PC-3 (cell line): Measurements from ENCODE around the gene PRKCD. TPM values are rescaled to one million over a fixed set of nuclear protein-coding genes. Genes with fewer than 3 reads are reported as not detected.
A peak's percentile ranks its signal among the peaks of the same experiment; 100 is the strongest.

Source experiments
- ATAC-seq: fragments of 200-7000 bp; cut with Tn5 transposase; 2 replicates; pipeline ENCODE4 v1.9.1; 2020; ENCODE audit warnings: mild to moderate bottlenecking, moderate library complexity
- BruUV-seq: library from RNA; stranded (reverse); fragments of 400-500 nt; replicated peaks from 2 replicates; lab custom pipeline; 2021; lab: Mats Ljungman, UMichigan
- CTCF ChIA-PET: fragments of 300-600 bp; sonication (Branson Sonifier 250); formaldehyde crosslinking; loops from one replicate; lab custom pipeline; 2022; ENCODE audit warnings: antibody characterized with exemption; lab: Charles Lee
- POLR2A ChIA-PET: fragments of 300-600 bp; sonication (Branson Sonifier 250); formaldehyde crosslinking; loops from one replicate; lab custom pipeline; 2022; ENCODE audit warnings: antibody characterized with exemption; ENCODE audit not compliant: unreplicated experiment; lab: Charles Lee
- DNase-seq: peaks from one replicate; pipeline ENCODE4 v3.0.0-alpha.2; 2015
- H2AFZ ChIP-seq: fragments of 300-600 bp; sonication (generic); 2 replicates; pipeline ENCODE4 v1.6.0; 2016; ENCODE audit warnings: antibody characterized with exemption, low read length
- H3F3A ChIP-seq: fragments of 300-600 bp; sonication (generic); one replicate; pipeline ENCODE4 v1.6.0; 2017; ENCODE audit warnings: antibody characterized with exemption, low read length, control low read depth, mild to moderate bottlenecking; ENCODE audit not compliant: unreplicated experiment
- H3K27ac ChIP-seq: fragments of 300-600 bp; sonication (generic); 2 replicates; pipeline ENCODE4 v1.5.1; 2016; ENCODE audit warnings: mild to moderate bottlenecking, low read length
- H3K27me3 ChIP-seq: fragments of 300-600 bp; sonication (generic); 2 replicates; pipeline ENCODE4 v1.6.1; 2016; ENCODE audit warnings: low read length, mixed read lengths
- H3K36me3 ChIP-seq: fragments of 300-600 bp; sonication (generic); 2 replicates; pipeline ENCODE4 v1.6.1; 2016; ENCODE audit warnings: low read depth, mixed run types, low read length, mixed read lengths
- H3K4me1 ChIP-seq: fragments of 300-600 bp; sonication (generic); 2 replicates; pipeline ENCODE4 v1.5.1; 2016; ENCODE audit warnings: low read length; ENCODE audit not compliant: insufficient read depth
- H3K4me2 ChIP-seq: fragments of 300-600 bp; sonication (generic); 2 replicates; pipeline ENCODE4 v1.6.0; 2016; ENCODE audit warnings: low read length
- H3K4me3 ChIP-seq: fragments of 300-600 bp; sonication (generic); 2 replicates; pipeline ENCODE4 v1.5.1; 2016; ENCODE audit warnings: mild to moderate bottlenecking, low read length, mixed read lengths
- H3K79me2 ChIP-seq: fragments of 300-600 bp; sonication (generic); 2 replicates; pipeline ENCODE4 v1.6.1; 2017; ENCODE audit warnings: low read length, mixed read lengths
- H3K9ac ChIP-seq: fragments of 300-600 bp; sonication (generic); 2 replicates; pipeline ENCODE4 v1.6.0; 2016; ENCODE audit warnings: mild to moderate bottlenecking, low read length
- H3K9me2 ChIP-seq: fragments of 300-600 bp; sonication (generic); replicated peaks from 2 replicates; pipeline ENCODE4 v1.6.1; 2016; ENCODE audit warnings: mixed run types, low read length, mixed read lengths
- H3K9me3 ChIP-seq: fragments of 300-600 bp; sonication (generic); 2 replicates; pipeline ENCODE4 v1.6.1; 2016; ENCODE audit warnings: low read length, mixed read lengths
- H4K20me1 ChIP-seq: fragments of 300-600 bp; sonication (generic); 2 replicates; pipeline ENCODE4 v1.6.1; 2016; ENCODE audit warnings: low read length, mixed read lengths
- EZH2 ChIP-seq: fragments of 300-600 bp; sonication (generic); IDR thresholded peaks from one replicate; pipeline ENCODE4 v1.6.1; 2017; ENCODE audit warnings: antibody characterized with exemption, mild to moderate bottlenecking, low read length; ENCODE audit not compliant: unreplicated experiment
- EZH2phosphoT487 ChIP-seq: fragments of 300-600 bp; sonication (generic); IDR thresholded peaks from 2 replicates; pipeline ENCODE4 v1.6.1; 2018; ENCODE audit warnings: mild to moderate bottlenecking, antibody characterized with exemption, low read length, borderline replicate concordance
- intact Hi-C: fragments of 100-400 bp; cut with micrococcal nuclease; formaldehyde crosslinking; loops from 2 replicates; pipeline ENCODE4 v1.9.0; 2023
- total RNA-seq: library from RNA; depleted of rRNA; stranded (reverse); fragments of >200 nt; gene quantifications from 2 replicates; pipeline ENCODE4 v1.2.3, GENCODE V29; 2014
- TF ChIP-seq, protein P1 (sequence below): fragments of 300-600 bp; sonication (generic); conservative IDR thresholded peaks from 2 replicates; pipeline ENCODE4 v1.5.1; 2017; ENCODE audit warnings: antibody characterized with exemption, low read depth, mild to moderate bottlenecking, low read length

The PRKCD gene
- total RNA-seq, 1 experiment from 2014 or later = 7.8 TPM

- H3F3A ChIP-seq = peaks cover 8% of the 10 kb centered on the region
- H3K27ac ChIP-seq = no peak overlapping the region
- peaks cover 20% of the 10 kb centered on the region for H3K79me2 ChIP-seq
- H3K4me3 ChIP-seq = no peak overlapping the region
- H3K4me1 ChIP-seq = peaks cover 33% of the 10 kb centered on the region
- no peak for TF ChIP-seq EZH2
- TF ChIP-seq, protein P1, sequence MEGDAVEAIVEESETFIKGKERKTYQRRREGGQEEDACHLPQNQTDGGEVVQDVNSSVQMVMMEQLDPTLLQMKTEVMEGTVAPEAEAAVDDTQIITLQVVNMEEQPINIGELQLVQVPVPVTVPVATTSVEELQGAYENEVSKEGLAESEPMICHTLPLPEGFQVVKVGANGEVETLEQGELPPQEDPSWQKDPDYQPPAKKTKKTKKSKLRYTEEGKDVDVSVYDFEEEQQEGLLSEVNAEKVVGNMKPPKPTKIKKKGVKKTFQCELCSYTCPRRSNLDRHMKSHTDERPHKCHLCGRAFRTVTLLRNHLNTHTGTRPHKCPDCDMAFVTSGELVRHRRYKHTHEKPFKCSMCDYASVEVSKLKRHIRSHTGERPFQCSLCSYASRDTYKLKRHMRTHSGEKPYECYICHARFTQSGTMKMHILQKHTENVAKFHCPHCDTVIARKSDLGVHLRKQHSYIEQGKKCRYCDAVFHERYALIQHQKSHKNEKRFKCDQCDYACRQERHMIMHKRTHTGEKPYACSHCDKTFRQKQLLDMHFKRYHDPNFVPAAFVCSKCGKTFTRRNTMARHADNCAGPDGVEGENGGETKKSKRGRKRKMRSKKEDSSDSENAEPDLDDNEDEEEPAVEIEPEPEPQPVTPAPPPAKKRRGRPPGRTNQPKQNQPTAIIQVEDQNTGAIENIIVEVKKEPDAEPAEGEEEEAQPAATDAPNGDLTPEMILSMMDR = no peak
- no peak for TF ChIP-seq EZH2phosphoT487
- H3K9ac ChIP-seq = no peak overlapping the region
- no peaks in the 10 kb centered on the region for H3K9me3 ChIP-seq
- DNase-seq = no peak
- no peak overlapping the region for H2AFZ ChIP-seq
- no peaks in the 10 kb centered on the region for H3K27me3 ChIP-seq
- ChIA-PET POLR2A (no interaction called here), CTCF (no interaction called here)
- H3K4me2 ChIP-seq = no peak overlapping the region
- intact Hi-C loops = no loop called here
- H3K9me2 ChIP-seq = no peaks in the 10 kb centered on the region
- no peak for ATAC-seq
- BruUV-seq = no TSS peak
- peaks cover 4% of the 10 kb centered on the region; the same call in 1 of the 2 replicates for H4K20me1 ChIP-seq
- peaks cover 85% of the 10 kb centered on the region for H3K36me3 ChIP-seq
Measured at GRCh38 chr3:53234130-53234840, 73.3 kb downstream of the PRKCD start.

- no peak for DNase-seq
- no peak overlapping the region for H3K9ac ChIP-seq
- H3K27ac ChIP-seq = no peak overlapping the region
- peaks cover 20% of the 10 kb centered on the region for H3K79me2 ChIP-seq
- BruUV-seq = no TSS peak
- no peak for TF ChIP-seq EZH2
- TF ChIP-seq EZH2phosphoT487 = no peak
- TF ChIP-seq, protein P1 = no peak
- no peaks in the 10 kb centered on the region for H3K27me3 ChIP-seq
- ChIA-PET CTCF (no interaction called here), POLR2A (no interaction called here)
- peaks cover 4% of the 10 kb centered on the region; the same call in 1 of the 2 replicates for H4K20me1 ChIP-seq
- peaks cover 11% of the 10 kb centered on the region for H3F3A ChIP-seq
- H3K36me3 ChIP-seq = peaks cover 85% of the 10 kb centered on the region
- no peaks in the 10 kb centered on the region for H3K9me3 ChIP-seq
- H3K4me1 ChIP-seq = peaks cover 33% of the 10 kb centered on the region
- no peak overlapping the region for H3K4me2 ChIP-seq
- ATAC-seq = no peak
- intact Hi-C loops = no loop called here
- no peaks in the 10 kb centered on the region for H3K9me2 ChIP-seq
- H2AFZ ChIP-seq = no peak overlapping the region
- H3K4me3 ChIP-seq = no peak overlapping the region
Measured at GRCh38 chr3:53234841-53235232, 73.8 kb downstream of the PRKCD start.

DNA sequence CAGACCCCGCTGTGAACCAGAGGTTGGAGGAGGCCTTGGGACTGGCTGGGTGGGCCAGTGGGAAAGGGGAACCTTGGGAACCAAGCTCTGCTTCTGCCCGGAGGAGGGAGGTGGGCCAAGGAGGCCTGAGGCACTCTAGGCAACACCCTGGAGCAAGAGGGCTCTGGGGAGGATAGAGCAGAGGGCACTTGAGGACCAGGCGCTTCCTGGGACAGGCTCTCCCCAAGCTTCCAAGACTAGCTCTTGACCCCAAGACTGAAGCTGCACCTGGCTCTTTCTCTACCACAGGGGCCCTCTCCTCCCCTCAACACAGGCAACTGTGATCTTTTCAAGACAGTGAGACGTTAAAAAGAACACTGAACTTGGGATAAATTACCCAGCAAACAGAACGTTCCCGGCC, 74.5 kb downstream of the PRKCD start:
- no peaks in the 10 kb centered on the region for H3K27me3 ChIP-seq
- H3K4me3 ChIP-seq = no peak overlapping the region
- peaks cover 33% of the 10 kb centered on the region for H3K4me1 ChIP-seq
- H3K79me2 ChIP-seq = peaks cover 24% of the 10 kb centered on the region
- H3K27ac ChIP-seq = peak overlapping the region; percentile 91
- H3K9me2 ChIP-seq = no peaks in the 10 kb centered on the region
- intact Hi-C loops = no loop called here
- H3K4me2 ChIP-seq = no peak overlapping the region
- peaks cover 4% of the 10 kb centered on the region; the same call in 1 of the 2 replicates for H4K20me1 ChIP-seq
- BruUV-seq = no TSS peak
- no peaks in the 10 kb centered on the region for H3K9me3 ChIP-seq
- H3K9ac ChIP-seq = peak overlapping the region; percentile 74
- POLR2A ChIA-PET = no interaction called here
- no peak for ATAC-seq
- peaks cover 85% of the 10 kb centered on the region for H3K36me3 ChIP-seq
- H3F3A ChIP-seq = peaks cover 11% of the 10 kb centered on the region
- no peak for TF ChIP-seq EZH2
- TF ChIP-seq, protein P1 = no peak
- TF ChIP-seq EZH2phosphoT487 = no peak
- CTCF ChIA-PET = no interaction called here
- no peak for DNase-seq
- no peak overlapping the region for H2AFZ ChIP-seq
